GM23248 (cell line): Measurements from ENCODE around the gene PSMD5. TPM values are rescaled to one million over a fixed set of nuclear protein-coding genes. Genes with fewer than 3 reads are reported as not detected.

Source experiments
- DNase-seq: peaks from one replicate; pipeline ENCODE4 v3.0.0-alpha.2; 2015
- H2AFZ ChIP-seq: fragments of 200-600 bp; sonication (generic); 2 replicates; pipeline ENCODE4 v1.6.1; 2016; ENCODE audit warnings: antibody characterized with exemption
- H3F3A ChIP-seq: fragments of 200-600 bp; sonication (generic); 2 replicates; pipeline ENCODE4 v1.6.1; 2016; ENCODE audit warnings: mild to moderate bottlenecking, antibody characterized with exemption, mixed run types; ENCODE audit not compliant: insufficient read depth
- H3K27ac ChIP-seq: fragments of 200-600 bp; sonication (generic); 2 replicates; pipeline ENCODE4 v1.5.1; 2016; ENCODE audit warnings: mild to moderate bottlenecking
- H3K27me3 ChIP-seq: fragments of 200-600 bp; sonication (generic); replicated peaks from 2 replicates; pipeline ENCODE4 v1.6.1; 2016; ENCODE audit warnings: mild to moderate bottlenecking; ENCODE audit not compliant: insufficient read depth
- H3K36me3 ChIP-seq: fragments of 200-600 bp; sonication (generic); 2 replicates; pipeline ENCODE4 v1.6.1; 2016; ENCODE audit warnings: low read depth, mild to moderate bottlenecking
- H3K4me1 ChIP-seq: fragments of 200-600 bp; sonication (generic); 2 replicates; pipeline ENCODE4 v1.6.1; 2016; ENCODE audit warnings: mild to moderate bottlenecking; ENCODE audit not compliant: insufficient read depth
- H3K4me2 ChIP-seq: fragments of 200-600 bp; sonication (generic); one replicate; pipeline ENCODE4 v1.6.1; 2016; ENCODE audit warnings: mild to moderate bottlenecking; ENCODE audit not compliant: unreplicated experiment
- H3K4me3 ChIP-seq: fragments of 200-600 bp; sonication (generic); 2 replicates; pipeline ENCODE4 v1.5.1; 2016; ENCODE audit warnings: mild to moderate bottlenecking
- H3K79me2 ChIP-seq: fragments of 200-600 bp; sonication (generic); 2 replicates; pipeline ENCODE4 v1.6.1; 2016; ENCODE audit warnings: mild to moderate bottlenecking; ENCODE audit not compliant: insufficient read depth
- H3K9ac ChIP-seq: fragments of 200-600 bp; sonication (generic); 2 replicates; pipeline ENCODE4 v1.6.1; 2016; ENCODE audit warnings: mild to moderate bottlenecking
- H3K9me2 ChIP-seq: fragments of 200-600 bp; sonication (generic); 2 replicates; pipeline ENCODE4 v1.6.1; 2016; ENCODE audit warnings: mixed run types, mild to moderate bottlenecking, moderate library complexity; ENCODE audit not compliant: insufficient read depth
- H3K9me3 ChIP-seq: fragments of 200-600 bp; sonication (generic); one replicate; pipeline ENCODE4 v1.6.1; 2017; ENCODE audit warnings: low read depth
- H4K20me1 ChIP-seq: fragments of 200-600 bp; sonication (generic); 2 replicates; pipeline ENCODE4 v1.6.0; 2016; ENCODE audit not compliant: insufficient read depth
- EZH2 ChIP-seq: fragments of 200-600 bp; sonication (generic); IDR thresholded peaks from 2 replicates; pipeline ENCODE4 v1.6.1; 2018; ENCODE audit warnings: antibody characterized with exemption, mild to moderate bottlenecking; ENCODE audit not compliant: insufficient read depth, poor library complexity, severe bottlenecking
- EZH2phosphoT487 ChIP-seq: fragments of 200-600 bp; sonication (generic); IDR thresholded peaks from 2 replicates; pipeline ENCODE4 v1.6.1; 2018; ENCODE audit warnings: antibody characterized with exemption, moderate library complexity, mild to moderate bottlenecking, low read depth; ENCODE audit not compliant: insufficient read depth
- WGBS, 2 experiments: methylation state at CpG; one replicate each; pipeline ENCODE4 v1.1.6; 2015 to 2017; ENCODE audit warnings: low lambda C conversion rate in 2 of 2, low coverage in 1 of 2; ENCODE audit errors: missing lambda C conversion rate in 2 of 2; 5-methylcytosine and 5-hydroxymethylcytosine counted together
- in situ Hi-C: fragments of 300-500 bp; cut with MboI; formaldehyde crosslinking; loops from 2 replicates; pipeline ENCODE4 v1.15.0; 2020
- polyA plus RNA-seq: library from polyadenylated mRNA; unstranded; fragments of >200 nt; fragmentation: Nextera tagmentation; extraction: Ambion mirVana; gene quantifications from 2 replicates; pipeline ENCODE4 v1.2.1, GENCODE V29; 2016
- total RNA-seq: library from RNA; depleted of rRNA; stranded (reverse); fragments of >200 nt; shearing (Covaris generic); gene quantifications from 2 replicates; pipeline ENCODE4 v1.2.3, GENCODE V29; 2014

PSMD5 gene
- total and polyA plus RNA-seq, 2 experiments from 2014 or later, result 37.2 to 43.3 TPM

- 95 to 99% methylated on average over 5 of the region's 5 CpGs for WGBS, 2 experiments
- Histone ChIP-seq H3K79me2 (peaks cover 62% of the 10 kb centered on the region), H3K27me3 (no peaks in the 10 kb centered on the region), H3K9ac (no peak overlapping the region), H3F3A (no peaks in the 10 kb centered on the region), H2AFZ (no peak overlapping the region), H3K9me3 (no peaks in the 10 kb centered on the region), H4K20me1 (no peaks in the 10 kb centered on the region), H3K4me2 (no peak overlapping the region), H3K4me1 (no peaks in the 10 kb centered on the region), H3K27ac (no peak overlapping the region), H3K9me2 (no peaks in the 10 kb centered on the region), H3K36me3 (peaks cover 46% of the 10 kb centered on the region; the same call in 1 of the 2 replicates), H3K4me3 (no peak overlapping the region)
- no peak for DNase-seq
- no peak for TF ChIP-seq EZH2phosphoT487
- TF ChIP-seq EZH2, result no peak
- in situ Hi-C loops, result no loop called here
These were observed 65.5 kb downstream of the PSMD5 start for GRCh38 chr9:120777229-120777628.

- Histone ChIP-seq H4K20me1 (no peaks in the 10 kb centered on the region), H3K4me1 (no peaks in the 10 kb centered on the region), H3K79me2 (peaks cover 57% of the 10 kb centered on the region), H3K36me3 (peaks cover 47% of the 10 kb centered on the region; the same call in 1 of the 2 replicates), H3K27me3 (no peaks in the 10 kb centered on the region), H2AFZ (no peak overlapping the region), H3K9me2 (no peaks in the 10 kb centered on the region), H3F3A (no peaks in the 10 kb centered on the region), H3K4me3 (no peak overlapping the region), H3K9ac (no peak overlapping the region), H3K9me3 (no peaks in the 10 kb centered on the region), H3K27ac (no peak overlapping the region), H3K4me2 (no peak overlapping the region)
- in situ Hi-C loops, result no loop called here
- 100% methylated on average over 1 of the region's 1 CpG for WGBS, 2 experiments
- TF ChIP-seq EZH2 (no peak), EZH2phosphoT487 (no peak)
- no peak for DNase-seq
These were observed 65.9 kb downstream of the PSMD5 start for GRCh38 chr9:120776788-120777187.

- Histone ChIP-seq H3K27ac (no peak overlapping the region), H3K4me2 (no peak overlapping the region), H3K9me3 (no peaks in the 10 kb centered on the region), H3K27me3 (no peaks in the 10 kb centered on the region), H3K9me2 (no peaks in the 10 kb centered on the region), H2AFZ (no peak overlapping the region), H3K4me3 (no peak overlapping the region), H3K79me2 (peaks cover 48% of the 10 kb centered on the region), H4K20me1 (no peaks in the 10 kb centered on the region), H3F3A (no peaks in the 10 kb centered on the region), H3K9ac (no peak overlapping the region), H3K36me3 (peaks cover 55% of the 10 kb centered on the region; the same call in 1 of the 2 replicates), H3K4me1 (no peaks in the 10 kb centered on the region)
- DNase-seq, result no peak
- in situ Hi-C loops, result no loop called here
- 99 to 100% methylated on average over 5 of the region's 5 CpGs for WGBS, 2 experiments
- TF ChIP-seq EZH2phosphoT487 (no peak), EZH2 (no peak)
These were observed 66.9 kb downstream of the PSMD5 start for GRCh38 chr9:120775859-120776258.

GRCh38 chr9:120774719-120775118 lies 68.0 kb downstream of the PSMD5 start:
- Histone ChIP-seq H3K9ac (no peak overlapping the region), H3K79me2 (peaks cover 37% of the 10 kb centered on the region), H4K20me1 (no peaks in the 10 kb centered on the region), H3K4me2 (no peak overlapping the region), H3K27ac (no peak overlapping the region), H3K9me3 (no peaks in the 10 kb centered on the region), H3K4me3 (no peak overlapping the region), H3K36me3 (peaks cover 61% of the 10 kb centered on the region; the same call in 1 of the 2 replicates), H3K27me3 (no peaks in the 10 kb centered on the region), H2AFZ (no peak overlapping the region), H3K9me2 (no peaks in the 10 kb centered on the region), H3F3A (no peaks in the 10 kb centered on the region), H3K4me1 (no peaks in the 10 kb centered on the region)
- in situ Hi-C loops, result no loop called here
- peak; percentile 32 for DNase-seq
- TF ChIP-seq EZH2 (no peak), EZH2phosphoT487 (no peak)
- WGBS, 2 experiments, result 81 to 88% methylated on average over 4 of the region's 4 CpGs

GRCh38 chr9:120773256-120773655 lies 69.5 kb downstream of the PSMD5 start:
- Histone ChIP-seq H3K4me2 (no peak overlapping the region), H3K4me1 (no peaks in the 10 kb centered on the region), H3K36me3 (peaks cover 59% of the 10 kb centered on the region), H3K9me3 (no peaks in the 10 kb centered on the region), H2AFZ (no peak overlapping the region), H4K20me1 (no peaks in the 10 kb centered on the region), H3K9ac (no peak overlapping the region), H3K27me3 (no peaks in the 10 kb centered on the region), H3K9me2 (no peaks in the 10 kb centered on the region), H3K79me2 (peaks cover 34% of the 10 kb centered on the region), H3K4me3 (no peak overlapping the region), H3K27ac (no peak overlapping the region), H3F3A (no peaks in the 10 kb centered on the region)
- no peak for DNase-seq
- no peak for TF ChIP-seq EZH2phosphoT487
- TF ChIP-seq EZH2, result no peak
- WGBS, 2 experiments, result 86 to 93% methylated on average over 3 of the region's 3 CpGs
- in situ Hi-C loops, result no loop called here
